T-helper 2 cell treated with Interferon-gamma antibody and Interleukin-4, amounts not matched to agents 100 ng/mL and 5 ng/mL, for 36 hours (primary cell): Measurements from ENCODE around the gene MFSD6L. TPM values are rescaled to one million over a fixed set of nuclear protein-coding genes. Genes with fewer than 3 reads are reported as not detected.

Experiments used
- intact Hi-C: fragments of 100-400 bp; cut with micrococcal nuclease; formaldehyde crosslinking; loops from one replicate; pipeline ENCODE4 v1.15.1; 2023
- total RNA-seq: library from RNA; stranded (reverse); gene quantifications from 2 replicates; pipeline ENCODE4 v1.2.3, GENCODE V29; 2022

The MFSD6L gene
- 0.86 and 0.95 TPM in 2 replicates for total RNA-seq

- intact Hi-C loops = no loop called here
Measured at GRCh38 chr17:8798846-8799569, at the start of gene MFSD6L. TSS of gene MFSD6L (minus strand) at chr17:8799365. CDS start at chr17:8799120, 245 bp downstream.

DNA sequence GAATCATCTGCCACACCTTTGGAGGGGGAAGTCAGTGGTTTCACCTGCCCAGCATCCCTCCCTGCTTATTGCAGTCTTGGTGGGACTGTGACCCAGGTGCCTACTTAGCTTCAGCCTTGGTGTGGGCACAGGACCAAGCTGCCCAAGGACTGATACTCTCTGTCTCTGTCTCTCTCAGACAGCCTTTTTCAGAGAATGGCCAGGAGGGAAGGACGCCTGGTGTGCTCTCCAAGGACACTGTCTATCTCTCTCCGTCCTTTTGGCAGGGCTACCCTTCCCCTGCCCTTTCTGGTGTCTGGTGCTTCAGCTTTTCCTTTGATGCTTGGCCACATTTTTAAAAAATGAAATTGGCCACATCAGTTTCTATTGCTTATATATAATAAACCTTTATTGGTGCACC, 48.7 kb upstream of the MFSD6L start:
- intact Hi-C loops = no loop called here

DNA sequence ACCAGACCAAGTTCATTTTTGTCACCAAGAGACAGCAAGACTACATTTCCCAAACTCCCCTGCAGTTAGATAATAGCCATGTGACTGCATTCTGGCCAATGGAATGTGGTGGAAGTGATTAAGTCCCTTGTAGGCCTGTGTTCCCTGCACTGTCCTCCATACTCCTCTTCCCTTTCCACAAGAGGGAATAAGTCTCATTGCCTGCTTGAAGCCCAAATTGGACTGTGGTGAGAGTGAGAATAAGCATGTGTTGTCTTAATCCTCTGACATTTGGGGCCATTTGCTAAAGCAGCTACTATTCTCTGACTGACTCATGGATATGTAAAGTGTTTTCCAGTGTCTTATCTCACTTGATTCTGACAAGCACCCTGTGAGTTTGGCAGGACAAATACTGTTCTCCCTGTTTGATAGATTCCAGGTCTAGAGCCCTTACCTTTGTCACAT, 47.6 kb upstream of the MFSD6L start:
- intact Hi-C loops = no loop called here

- intact Hi-C loops = no loop called here
Measured at GRCh38 chr17:8844229-8845218, 45.4 kb upstream of the MFSD6L start.

- intact Hi-C loops = no loop called here
Measured at GRCh38 chr17:8843344-8843743, 44.2 kb upstream of the MFSD6L start.

DNA sequence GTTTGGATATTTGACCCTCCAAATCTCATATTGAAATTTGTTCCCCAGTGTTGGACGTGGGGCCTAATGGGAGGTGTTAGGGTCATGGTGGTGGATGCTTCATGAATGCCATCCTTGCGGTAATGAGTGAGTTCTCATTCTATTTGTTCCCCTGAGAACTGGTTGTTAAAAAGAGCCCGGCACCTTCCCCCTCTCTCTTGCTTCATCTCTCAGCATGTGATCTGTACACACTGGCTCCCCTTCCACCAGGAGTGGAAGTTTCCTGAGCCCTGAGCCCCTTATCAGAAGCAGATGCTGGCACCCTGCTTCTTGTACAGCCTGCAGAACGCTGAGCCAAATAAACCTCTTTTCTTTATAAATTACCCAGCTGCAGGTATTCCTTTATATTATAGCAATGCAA, 42.7 kb upstream of the MFSD6L start:
- intact Hi-C loops = no loop called here

DNA sequence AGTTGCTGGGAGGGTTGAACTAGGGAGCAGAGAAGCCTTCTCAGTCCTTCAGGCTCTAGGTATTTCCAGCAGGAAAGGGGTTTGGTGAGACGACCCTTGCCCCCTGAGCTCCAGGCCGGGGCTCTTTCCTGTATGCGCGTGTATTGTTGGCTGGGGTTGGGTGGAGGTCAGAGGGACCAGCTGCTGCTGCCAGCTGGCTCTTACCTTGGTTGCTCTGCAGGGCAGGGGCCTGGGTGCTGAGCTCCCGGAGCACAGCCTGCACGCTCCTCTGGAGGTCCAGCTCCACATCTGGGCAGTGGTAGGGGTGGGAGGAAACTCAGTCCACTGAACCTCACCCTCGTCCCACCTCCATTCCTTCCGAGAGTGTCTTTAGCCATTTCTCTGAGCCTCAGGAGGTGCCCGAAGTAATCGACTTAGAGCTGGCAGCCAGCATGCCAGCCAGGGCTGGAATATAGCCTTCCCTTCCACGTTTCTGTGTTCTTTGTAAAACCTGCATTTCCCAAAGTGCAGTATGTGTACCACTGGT, 40.3 kb upstream of the MFSD6L start:
- intact Hi-C loops = no loop called here

- intact Hi-C loops = no loop called here
Measured at GRCh38 chr17:8838551-8839095, 39.5 kb upstream of the MFSD6L start.

DNA sequence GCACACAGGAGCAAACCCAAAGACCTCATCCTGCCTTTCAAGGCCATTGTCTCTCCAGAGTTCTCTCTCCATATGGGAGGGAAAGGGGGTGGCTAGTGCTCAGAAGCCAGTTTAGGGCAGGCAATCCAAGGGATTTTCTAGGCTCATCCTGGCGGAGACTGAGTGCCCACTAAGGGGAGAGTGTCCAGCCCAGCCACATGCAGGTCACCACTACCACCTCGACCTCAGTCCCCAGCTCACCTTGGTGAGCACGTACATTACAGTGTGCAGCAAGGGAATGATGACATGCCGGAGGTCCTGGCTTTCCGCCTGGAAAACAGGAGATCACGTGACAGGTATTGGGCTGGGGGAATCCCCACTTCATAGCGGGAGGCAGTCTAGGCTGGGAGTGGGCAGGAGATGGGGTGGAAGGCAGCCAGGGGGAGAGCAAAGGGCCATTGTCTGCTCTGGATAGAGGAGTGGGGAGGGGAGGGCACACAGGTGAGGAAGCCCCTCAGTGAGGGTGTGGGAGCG, 38.5 kb upstream of the MFSD6L start:
- intact Hi-C loops = no loop called here

- intact Hi-C loops = no loop called here
Measured at GRCh38 chr17:8836821-8837562, 37.8 kb upstream of the MFSD6L start.

- intact Hi-C loops = no loop called here
Measured at GRCh38 chr17:8835631-8836364, 36.6 kb upstream of the MFSD6L start.

- intact Hi-C loops = no loop called here
Measured at GRCh38 chr17:8835106-8835505, 35.9 kb upstream of the MFSD6L start.

DNA sequence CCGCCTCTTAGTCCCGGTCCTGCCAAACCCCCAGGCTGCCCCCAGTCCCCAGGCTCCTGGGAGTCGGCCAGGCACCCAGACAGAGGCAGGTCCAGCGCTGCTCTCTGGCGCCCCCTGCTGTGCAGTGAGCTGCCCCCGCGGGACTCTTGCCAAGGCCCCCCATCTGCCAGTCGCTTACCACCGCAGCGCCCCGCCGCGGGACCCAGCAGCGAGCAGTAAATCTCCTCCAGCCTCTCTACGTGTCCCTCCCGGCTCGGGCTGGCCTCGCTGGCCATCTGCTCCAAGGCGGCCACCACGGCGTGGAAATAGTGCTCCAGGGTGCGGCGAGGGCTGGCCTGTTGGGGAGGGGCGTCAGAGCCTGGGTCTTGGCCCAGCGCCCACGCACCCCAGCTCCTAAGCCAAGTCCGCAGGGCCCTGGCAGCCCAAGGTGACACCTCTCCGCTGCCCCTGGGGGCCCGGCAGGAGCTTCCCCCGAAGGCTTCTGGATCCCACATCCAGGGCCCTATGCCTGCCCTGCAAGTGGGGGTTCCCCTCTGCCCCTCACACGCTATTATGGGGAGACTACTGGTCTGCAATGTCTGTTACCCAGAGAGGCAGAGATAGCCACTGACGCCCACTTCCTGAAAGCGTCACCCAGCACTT, 33.7 kb upstream of the MFSD6L start:
- intact Hi-C loops = no loop called here

GRCh38 chr17:8831234-8831849, 32.2 kb upstream of the MFSD6L start:
- intact Hi-C loops = no loop called here

GRCh38 chr17:8830141-8830540, 31.0 kb upstream of the MFSD6L start:
- intact Hi-C loops = no loop called here

GRCh38 chr17:8829036-8829941, 30.1 kb upstream of the MFSD6L start:
- intact Hi-C loops = no loop called here

DNA sequence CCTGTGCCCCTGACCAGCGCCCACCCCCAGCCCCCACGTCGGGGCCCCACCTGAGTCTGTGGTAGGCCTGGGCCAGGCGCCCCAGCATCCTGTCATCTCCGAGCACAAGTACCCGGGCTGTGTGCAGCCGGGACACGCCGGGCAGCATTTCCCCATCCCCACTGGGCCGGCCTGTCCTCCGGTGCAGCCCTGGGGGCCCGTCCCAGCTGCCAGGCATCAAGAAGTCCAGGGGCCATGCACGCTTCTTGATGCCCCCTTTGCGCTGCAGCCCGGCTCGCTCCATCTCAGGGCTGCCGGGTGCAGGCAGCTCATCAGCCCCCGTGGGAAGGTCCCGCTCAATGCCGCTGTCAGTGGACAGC, 29.3 kb upstream of the MFSD6L start:
- intact Hi-C loops = no loop called here

GRCh38 chr17:8826808-8827435, 27.8 kb upstream of the MFSD6L start:
- intact Hi-C loops = no loop called here
